HG02610 (cell line): ENCODE data around the gene PRR19.

Source experiments
- ATAC-seq: cut with Tn5 transposase; IDR thresholded peaks from one replicate; pipeline ENCODE4 v1.9.1; 2021; ENCODE audit warnings: mild to moderate bottlenecking, moderate library complexity; ENCODE audit not compliant: unreplicated experiment

The PRR19 gene

GRCh38 chr19:42344336-42344893 lies 42.5 kb downstream of the PRR19 start:
- ATAC-seq, result no peak

- ATAC-seq, result no peak
Measured at GRCh38 chr19:42345191-42345812, 43.4 kb downstream of the PRR19 start.

GRCh38 chr19:42348211-42348610 lies 46.3 kb downstream of the PRR19 start:
- ATAC-seq, result no peak

- ATAC-seq, result no peak
Measured at GRCh38 chr19:42349378-42350107, 47.6 kb downstream of the PRR19 start.

- no peak for ATAC-seq
Measured at GRCh38 chr19:42350417-42350816, 48.5 kb downstream of the PRR19 start.

- no peak for ATAC-seq
Measured at GRCh38 chr19:42351079-42351735, 49.3 kb downstream of the PRR19 start.

GRCh38 chr19:42352301-42353259 lies 50.6 kb downstream of the PRR19 start:
- ATAC-seq, result no peak

- no peak for ATAC-seq
Measured at GRCh38 chr19:42353341-42354015, 51.5 kb downstream of the PRR19 start.

- no peak for ATAC-seq
Measured at GRCh38 chr19:42355896-42356295, 54.0 kb downstream of the PRR19 start.

- no peak for ATAC-seq
Measured at GRCh38 chr19:42356686-42357085, 54.8 kb downstream of the PRR19 start.

GRCh38 chr19:42357290-42357689 lies 55.4 kb downstream of the PRR19 start:
- no peak for ATAC-seq
